ENCODE data around the gene TENM3. TPM values are rescaled to one million over a fixed set of nuclear protein-coding genes. Genes with fewer than 3 reads are reported as not detected.

The TENM3 gene
- total and polyA plus RNA-seq, 12 donors: 0.20 to 6.6 (median 3.5) TPM

- Histone ChIP-seq H3K27me3 (no peaks in the 10 kb centered on the region), H3K4me3 (no peak overlapping the region), H3K4me1 (no peaks in the 10 kb centered on the region), H3K36me3 (no peaks in the 10 kb centered on the region), H3K27ac (no peak overlapping the region), H3K9me3 (no peaks in the 10 kb centered on the region)
- 81 to 89% methylated on average over 9 of the region's 9 CpGs for WGBS, 2 donors
- TF ChIP-seq, protein P1, sequence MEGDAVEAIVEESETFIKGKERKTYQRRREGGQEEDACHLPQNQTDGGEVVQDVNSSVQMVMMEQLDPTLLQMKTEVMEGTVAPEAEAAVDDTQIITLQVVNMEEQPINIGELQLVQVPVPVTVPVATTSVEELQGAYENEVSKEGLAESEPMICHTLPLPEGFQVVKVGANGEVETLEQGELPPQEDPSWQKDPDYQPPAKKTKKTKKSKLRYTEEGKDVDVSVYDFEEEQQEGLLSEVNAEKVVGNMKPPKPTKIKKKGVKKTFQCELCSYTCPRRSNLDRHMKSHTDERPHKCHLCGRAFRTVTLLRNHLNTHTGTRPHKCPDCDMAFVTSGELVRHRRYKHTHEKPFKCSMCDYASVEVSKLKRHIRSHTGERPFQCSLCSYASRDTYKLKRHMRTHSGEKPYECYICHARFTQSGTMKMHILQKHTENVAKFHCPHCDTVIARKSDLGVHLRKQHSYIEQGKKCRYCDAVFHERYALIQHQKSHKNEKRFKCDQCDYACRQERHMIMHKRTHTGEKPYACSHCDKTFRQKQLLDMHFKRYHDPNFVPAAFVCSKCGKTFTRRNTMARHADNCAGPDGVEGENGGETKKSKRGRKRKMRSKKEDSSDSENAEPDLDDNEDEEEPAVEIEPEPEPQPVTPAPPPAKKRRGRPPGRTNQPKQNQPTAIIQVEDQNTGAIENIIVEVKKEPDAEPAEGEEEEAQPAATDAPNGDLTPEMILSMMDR (IDR thresholded peaks at IDR 0.05): no peak
- no peak for DNase-seq
- intact Hi-C loops (cut with DNase I): loop anchor here in 1 of 10 donors (5.0 kb wide), 1 partner anchor 217 kb away; no protein-coding TSS in a partner anchor
- ATAC-seq: no peak
Measured at GRCh38 chr4:182843808-182844325, 600.7 kb downstream of the TENM3 start.

DNA sequence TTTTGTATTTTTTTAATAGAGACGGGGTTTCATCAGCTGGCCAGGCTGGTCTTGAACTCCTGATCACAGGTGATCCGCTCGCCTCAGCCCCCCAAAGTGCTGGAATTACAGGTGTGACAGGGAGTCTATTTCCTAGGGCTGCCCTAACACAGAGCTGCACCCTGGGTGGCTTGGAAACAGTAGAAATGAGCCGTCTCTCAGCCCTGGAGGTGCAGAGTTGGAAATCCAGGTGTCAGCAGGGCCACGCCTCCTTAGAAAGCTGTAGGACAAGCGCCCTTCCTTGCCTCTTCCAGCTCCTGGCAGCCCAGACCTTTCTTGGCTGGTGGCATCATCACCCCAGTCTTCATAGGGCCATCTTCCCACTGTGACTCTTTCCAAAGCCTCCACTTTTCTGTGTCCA, 602.4 kb downstream of the TENM3 start:
- H3K9me3 ChIP-seq: no peaks in the 10 kb centered on the region
- H3K36me3 ChIP-seq: no peaks in the 10 kb centered on the region
- H3K27ac ChIP-seq: no peak overlapping the region
- ATAC-seq: no peak
- intact Hi-C loops (cut with DNase I): no loop called here
- no peak for DNase-seq
- H3K4me1 ChIP-seq: no peaks in the 10 kb centered on the region
- TF ChIP-seq, protein P1 (IDR thresholded peaks at IDR 0.05): no peak
- no peaks in the 10 kb centered on the region for H3K27me3 ChIP-seq
- no peak overlapping the region for H3K4me3 ChIP-seq
- 95% methylated on average over 6 of the region's 6 CpGs for WGBS, 2 donors

DNA sequence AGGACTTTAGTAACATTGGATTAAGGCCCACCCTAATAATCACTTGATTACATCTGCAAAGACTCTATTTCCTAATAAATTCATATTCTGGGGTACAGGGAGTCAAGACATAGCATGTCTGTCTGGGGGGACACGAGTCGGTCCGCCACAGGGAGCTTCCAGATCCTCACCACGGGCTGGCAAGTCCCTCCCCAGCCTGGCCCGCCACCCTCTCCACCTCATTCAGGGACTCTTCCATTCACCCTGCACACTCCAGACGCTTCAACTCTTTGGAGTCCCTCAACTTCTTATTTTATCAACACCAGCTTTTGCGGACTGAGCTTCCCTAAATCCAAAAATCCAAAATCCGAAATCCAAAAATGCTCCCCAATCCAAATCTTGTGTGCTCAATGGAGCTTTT, 602.8 kb downstream of the TENM3 start:
- TF ChIP-seq, protein P1 (IDR thresholded peaks at IDR 0.05): no peak
- intact Hi-C loops (cut with DNase I): no loop called here
- Histone ChIP-seq H3K27ac (no peak overlapping the region), H3K36me3 (no peaks in the 10 kb centered on the region), H3K27me3 (no peaks in the 10 kb centered on the region), H3K4me3 (no peak overlapping the region), H3K9me3 (no peaks in the 10 kb centered on the region), H3K4me1 (no peaks in the 10 kb centered on the region)
- 92 to 93% methylated on average over 8 of the region's 8 CpGs for WGBS, 2 donors
- ATAC-seq (no peak), DNase-seq (no peak)

DNA sequence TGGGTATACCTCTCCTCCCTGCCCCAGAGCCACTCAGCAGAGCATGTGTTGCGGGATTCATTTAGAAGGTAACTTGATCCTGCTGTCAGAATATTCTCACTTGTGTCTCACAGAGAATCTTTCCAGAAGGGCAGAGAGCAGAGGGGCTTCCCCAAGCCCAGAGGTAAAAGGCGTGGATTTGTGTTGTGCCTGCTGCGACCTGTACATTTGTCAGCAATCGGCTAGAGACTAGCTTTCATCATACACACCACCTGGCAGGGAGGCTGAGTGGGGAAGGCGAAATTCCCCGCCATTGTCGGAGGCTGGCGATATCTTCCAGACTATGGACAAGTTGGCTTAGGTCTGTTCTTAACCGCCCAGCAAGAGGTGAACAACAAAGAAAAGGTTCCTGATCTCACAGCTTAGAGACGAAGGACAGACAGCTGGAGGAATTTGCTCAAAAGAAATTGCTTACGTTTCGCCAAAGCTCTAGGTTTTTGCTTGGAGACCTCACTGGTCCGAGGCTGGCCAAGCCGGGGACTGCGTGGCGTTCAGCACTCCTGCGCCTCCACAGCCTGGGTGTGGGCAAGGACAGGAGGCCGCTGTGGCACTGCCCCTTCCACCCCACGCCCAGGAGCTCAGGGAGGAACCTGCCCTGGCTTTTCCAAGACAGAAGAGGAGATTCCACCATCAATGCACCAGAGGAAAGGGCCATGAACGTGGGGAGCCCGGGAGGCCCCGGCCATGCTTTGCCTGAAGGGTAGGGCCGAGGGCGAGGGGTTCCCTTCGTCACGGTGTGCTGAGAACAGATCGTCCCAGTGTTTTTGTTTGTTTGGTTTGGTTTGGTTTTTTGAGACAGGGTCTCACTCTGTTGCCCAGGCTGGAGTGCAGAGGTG, 604.6 kb downstream of the TENM3 start:
- intact Hi-C loops (cut with DNase I): no loop called here
- Histone ChIP-seq H3K9me3 (peaks cover 0 to 7% (median 0%) of the 10 kb centered on the region in 11 donors), H3K4me1 (no peaks in the 10 kb centered on the region), H3K36me3 (no peaks in the 10 kb centered on the region), H3K4me3 (no peak overlapping the region), H3K27ac (no peak overlapping the region), H3K27me3 (no peaks in the 10 kb centered on the region)
- DNase-seq (no peak), ATAC-seq (no peak)
- TF ChIP-seq, protein P1 (IDR thresholded peaks at IDR 0.05): no peak
- WGBS, 2 donors: 91 to 93% methylated on average over 27 of the region's 27 CpGs
